Upper lobe of left lung (tissue), 6 donors: ENCODE data around the gene TUFT1. TPM values are rescaled to one million over a fixed set of nuclear protein-coding genes. Genes with fewer than 3 reads are reported as not detected.

Source experiments
- ATAC-seq, 2 donors: fragments of 200-7000 bp; cut with Tn5 transposase; one replicate each; pipeline ENCODE4 v1.9.1; 2022; ENCODE audit warnings: mild to moderate bottlenecking in 2 of 2, moderate library complexity in 2 of 2; ENCODE audit not compliant: low FRiP score in 2 of 2
- DNase-seq, 2 donors: peaks; one replicate each; pipeline ENCODE4 v3.0.0-alpha.2; 2019 to 2020
- H3K27ac ChIP-seq, 4 donors: fragments of 200-600 bp; sonication (generic); one replicate each; pipeline ENCODE4 v1.5.1; 2016 to 2019
- H3K27me3 ChIP-seq, 4 donors: fragments of 200-600 bp; sonication (generic); one replicate each; pipeline ENCODE4 v1.5.1; 2017 to 2019
- H3K36me3 ChIP-seq, 4 donors: fragments of 200-600 bp; sonication (generic); one replicate each; pipeline ENCODE4 v1.5.1; 2016 to 2019
- H3K4me1 ChIP-seq, 4 donors: fragments of 200-600 bp; sonication (generic); one replicate each; pipeline ENCODE4 v1.5.1; 2018 to 2019
- H3K4me3 ChIP-seq, 4 donors: fragments of 200-600 bp; sonication (generic); one replicate each; pipeline ENCODE4 v1.5.1; 2017 to 2019; ENCODE audit warnings: mild to moderate bottlenecking in 2 of 4, moderate library complexity in 1 of 4
- H3K9me3 ChIP-seq, 4 donors: fragments of 200-600 bp; sonication (generic); one replicate each; pipeline ENCODE4 v1.5.1; 2018 to 2019
- EP300 ChIP-seq, 4 donors: sonication (generic); formaldehyde crosslinking; IDR thresholded peaks; one replicate each; pipeline ENCODE4 v1.5.1; 2017; ENCODE audit warnings: antibody characterized with exemption in 4 of 4, control low read depth in 2 of 4
- POLR2A ChIP-seq, 4 donors: fragments of 450-650 bp; IDR thresholded peaks; one replicate each; pipeline ENCODE4 v1.5.1; 2016 to 2017; ENCODE audit warnings: antibody characterized with exemption in 4 of 4, mild to moderate bottlenecking in 2 of 4
- POLR2AphosphoS5 ChIP-seq, 2 donors: sonication (generic); formaldehyde crosslinking; IDR thresholded peaks; one replicate each; pipeline ENCODE4 v1.5.1; 2017; ENCODE audit warnings: antibody characterized with exemption in 2 of 2
- WGBS, 2 donors: methylation state at CpG; one replicate each; pipeline ENCODE4 v1.1.5; 2017 to 2018; 5-methylcytosine and 5-hydroxymethylcytosine counted together
- total RNA-seq, 6 donors: library from RNA; depleted of rRNA in 4 of 6; stranded (reverse); fragments of >200 nt in 4 of 6; gene quantifications; one replicate each; pipeline versions ENCODE4 v1.1.0 to v1.2.1, GENCODE V29; 2016 to 2021
- TF ChIP-seq, protein P1 (sequence below), 6 experiments: fragments of 450-650 bp in 4 of 6; fragments of 200-600 bp in 2 of 6; sonication (generic) in 2 of 6; IDR thresholded peaks; one replicate each; pipeline ENCODE4 v1.5.1; 2016 to 2019; ENCODE audit warnings: antibody characterized with exemption in 6 of 6
- donor health status: DM: no; HTN: no; CAD: no; lungs with moderate emphysema.
- donor health status: DM: no; HTN: yes; CAD: no; lungs with severe emphysema.

TUFT1 gene
- total RNA-seq, 6 donors from 2014 or later = 9.9 to 18.1 (median 12.5) TPM

GRCh38 chr1:151502035-151502700 is 37.9 kb upstream of the TUFT1 start:
- no peaks in the 10 kb centered on the region for H3K9me3 ChIP-seq
- no peak for DNase-seq
- H3K4me1 ChIP-seq = no peaks in the 10 kb centered on the region
- WGBS, 2 donors = 55 to 58% methylated on average over 5 of the region's 5 CpGs
- no peak for TF ChIP-seq EP300 (IDR thresholded peaks at IDR 0.05)
- TF ChIP-seq POLR2A (IDR thresholded peaks at IDR 0.05) = no peak
- TF ChIP-seq, protein P1, sequence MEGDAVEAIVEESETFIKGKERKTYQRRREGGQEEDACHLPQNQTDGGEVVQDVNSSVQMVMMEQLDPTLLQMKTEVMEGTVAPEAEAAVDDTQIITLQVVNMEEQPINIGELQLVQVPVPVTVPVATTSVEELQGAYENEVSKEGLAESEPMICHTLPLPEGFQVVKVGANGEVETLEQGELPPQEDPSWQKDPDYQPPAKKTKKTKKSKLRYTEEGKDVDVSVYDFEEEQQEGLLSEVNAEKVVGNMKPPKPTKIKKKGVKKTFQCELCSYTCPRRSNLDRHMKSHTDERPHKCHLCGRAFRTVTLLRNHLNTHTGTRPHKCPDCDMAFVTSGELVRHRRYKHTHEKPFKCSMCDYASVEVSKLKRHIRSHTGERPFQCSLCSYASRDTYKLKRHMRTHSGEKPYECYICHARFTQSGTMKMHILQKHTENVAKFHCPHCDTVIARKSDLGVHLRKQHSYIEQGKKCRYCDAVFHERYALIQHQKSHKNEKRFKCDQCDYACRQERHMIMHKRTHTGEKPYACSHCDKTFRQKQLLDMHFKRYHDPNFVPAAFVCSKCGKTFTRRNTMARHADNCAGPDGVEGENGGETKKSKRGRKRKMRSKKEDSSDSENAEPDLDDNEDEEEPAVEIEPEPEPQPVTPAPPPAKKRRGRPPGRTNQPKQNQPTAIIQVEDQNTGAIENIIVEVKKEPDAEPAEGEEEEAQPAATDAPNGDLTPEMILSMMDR (IDR thresholded peaks at IDR 0.05) = no peak
- TF ChIP-seq POLR2AphosphoS5 (IDR thresholded peaks at IDR 0.05) = no peak
- no peak overlapping the region for H3K27ac ChIP-seq
- H3K36me3 ChIP-seq = no peaks in the 10 kb centered on the region
- H3K27me3 ChIP-seq = no peaks in the 10 kb centered on the region
- no peak overlapping the region for H3K4me3 ChIP-seq
- ATAC-seq = no peak

DNA sequence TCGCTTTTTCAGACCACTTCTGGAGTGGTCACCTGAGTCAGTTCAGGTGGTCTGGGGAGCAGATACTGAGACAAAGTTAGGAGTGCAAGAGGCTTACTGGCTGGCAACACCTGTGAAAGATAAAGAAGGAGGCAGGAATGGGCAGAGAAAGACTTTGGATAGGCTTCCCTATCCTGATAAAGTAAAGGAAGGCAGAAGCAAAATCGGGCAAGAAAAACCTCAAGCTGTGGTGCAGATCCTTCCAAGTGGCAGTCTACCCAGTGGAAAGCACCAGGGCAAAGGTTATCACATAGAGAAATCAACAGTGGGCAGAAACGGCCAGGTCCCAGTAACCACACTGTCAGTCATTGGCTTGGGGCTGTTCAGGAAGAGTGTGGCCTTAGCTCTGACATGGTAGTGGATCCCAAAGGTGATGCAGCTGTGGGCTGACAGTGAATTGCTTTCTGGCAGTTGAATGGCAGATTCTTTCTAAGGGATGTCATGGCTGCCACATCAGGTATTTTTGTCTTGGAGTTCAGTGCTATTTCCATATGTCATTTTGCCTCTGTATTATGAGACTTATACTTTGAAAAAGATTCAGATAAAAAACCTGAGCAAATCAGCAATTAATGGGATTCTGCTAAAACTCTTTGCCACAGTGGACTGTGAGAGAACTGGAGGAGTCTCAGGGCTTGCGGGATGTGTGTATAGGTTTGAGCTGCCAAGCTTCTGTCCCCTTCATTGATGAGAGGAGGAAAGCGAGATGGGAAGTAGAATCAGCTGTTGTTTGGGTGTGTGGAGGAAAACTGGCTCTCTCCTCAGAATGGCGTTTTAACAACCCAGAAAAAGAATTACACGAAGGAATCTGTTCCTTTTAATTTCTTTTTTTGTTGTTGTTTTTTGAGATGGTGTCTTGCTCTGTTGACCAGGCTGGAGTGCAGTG is 37.0 kb upstream of the TUFT1 start:
- WGBS, 2 donors = 66% methylated on average over 7 of the region's 7 CpGs
- no peak overlapping the region for H3K27ac ChIP-seq
- no peaks in the 10 kb centered on the region for H3K27me3 ChIP-seq
- ATAC-seq = no peak
- DNase-seq = no peak
- no peak overlapping the region for H3K4me3 ChIP-seq
- no peaks in the 10 kb centered on the region for H3K4me1 ChIP-seq
- H3K36me3 ChIP-seq = no peaks in the 10 kb centered on the region
- H3K9me3 ChIP-seq = no peaks in the 10 kb centered on the region
- TF ChIP-seq, protein P1 (IDR thresholded peaks at IDR 0.05) = no peak
- TF ChIP-seq POLR2A (IDR thresholded peaks at IDR 0.05) (no peak), POLR2AphosphoS5 (IDR thresholded peaks at IDR 0.05) (no peak), EP300 (IDR thresholded peaks at IDR 0.05) (no peak)

DNA sequence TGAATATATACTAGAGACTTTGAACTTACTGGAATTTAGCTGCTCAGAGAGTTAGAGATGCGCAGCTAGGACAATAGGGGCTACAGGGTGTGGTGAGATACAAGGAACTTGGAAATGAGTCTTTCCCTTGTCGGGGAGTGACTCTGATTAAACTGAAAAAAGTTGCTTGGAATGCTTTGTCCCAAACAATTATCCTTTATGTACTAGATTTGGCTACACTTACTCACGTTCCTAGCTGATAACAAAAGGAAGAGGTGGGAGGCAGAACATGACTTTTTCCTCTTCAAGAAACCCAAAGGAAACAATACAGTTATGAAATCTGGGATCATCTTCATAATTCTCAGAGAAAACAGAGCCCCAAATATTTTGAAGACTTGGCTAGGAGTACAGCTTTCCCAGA is 35.9 kb upstream of the TUFT1 start:
- TF ChIP-seq, protein P1 (IDR thresholded peaks at IDR 0.05) = no peak
- TF ChIP-seq POLR2AphosphoS5 (IDR thresholded peaks at IDR 0.05) (no peak), POLR2A (IDR thresholded peaks at IDR 0.05) (no peak), EP300 (IDR thresholded peaks at IDR 0.05) (no peak)
- Histone ChIP-seq H3K27ac (no peak overlapping the region), H3K9me3 (no peaks in the 10 kb centered on the region), H3K36me3 (no peaks in the 10 kb centered on the region), H3K4me1 (no peaks in the 10 kb centered on the region), H3K4me3 (no peak overlapping the region), H3K27me3 (no peaks in the 10 kb centered on the region)
- 42 to 43% methylated on average over 3 of the region's 3 CpGs for WGBS, 2 donors
- DNase-seq = no peak
- ATAC-seq = no peak

GRCh38 chr1:151504759-151505158 is 35.4 kb upstream of the TUFT1 start:
- no peak for ATAC-seq
- H3K4me3 ChIP-seq = no peak overlapping the region
- no peak for DNase-seq
- no peaks in the 10 kb centered on the region for H3K27me3 ChIP-seq
- no peaks in the 10 kb centered on the region for H3K36me3 ChIP-seq
- TF ChIP-seq EP300 (IDR thresholded peaks at IDR 0.05) (no peak), POLR2AphosphoS5 (IDR thresholded peaks at IDR 0.05) (no peak)
- TF ChIP-seq, protein P1 (IDR thresholded peaks at IDR 0.05) = no peak
- no peaks in the 10 kb centered on the region for H3K4me1 ChIP-seq
- 82 to 94% methylated on average over 4 of the region's 4 CpGs for WGBS, 2 donors
- H3K9me3 ChIP-seq = no peaks in the 10 kb centered on the region
- H3K27ac ChIP-seq = no peak overlapping the region
